Epithelial cell of proximal tubule (primary cell): Measurements from ENCODE around the gene MYRF. TPM values are rescaled to one million over a fixed set of nuclear protein-coding genes. Genes with fewer than 3 reads are reported as not detected.

Experiments
- DNase-seq: peaks from one replicate; pipeline ENCODE4 v3.0.0-alpha.2; 2011; ENCODE audit warnings: low read depth
- H3K4me3 ChIP-seq: 2 replicates; pipeline ENCODE4 v1.5.1; 2011; ENCODE audit warnings: low read depth, mild to moderate bottlenecking, low read length
- total RNA-seq: library from RNA; depleted of rRNA; stranded (reverse); fragments of >200 nt; gene quantifications from 2 replicates; pipeline ENCODE4 v1.2.3, GENCODE V29; 2015
- TF ChIP-seq, protein P1 (sequence below): conservative IDR thresholded peaks from 2 replicates; pipeline ENCODE4 v1.5.1; 2012; ENCODE audit warnings: low read depth, mild to moderate bottlenecking, low read length

Gene MYRF
- total RNA-seq, 1 donor from 2014 or later: 25.0 TPM

DNA sequence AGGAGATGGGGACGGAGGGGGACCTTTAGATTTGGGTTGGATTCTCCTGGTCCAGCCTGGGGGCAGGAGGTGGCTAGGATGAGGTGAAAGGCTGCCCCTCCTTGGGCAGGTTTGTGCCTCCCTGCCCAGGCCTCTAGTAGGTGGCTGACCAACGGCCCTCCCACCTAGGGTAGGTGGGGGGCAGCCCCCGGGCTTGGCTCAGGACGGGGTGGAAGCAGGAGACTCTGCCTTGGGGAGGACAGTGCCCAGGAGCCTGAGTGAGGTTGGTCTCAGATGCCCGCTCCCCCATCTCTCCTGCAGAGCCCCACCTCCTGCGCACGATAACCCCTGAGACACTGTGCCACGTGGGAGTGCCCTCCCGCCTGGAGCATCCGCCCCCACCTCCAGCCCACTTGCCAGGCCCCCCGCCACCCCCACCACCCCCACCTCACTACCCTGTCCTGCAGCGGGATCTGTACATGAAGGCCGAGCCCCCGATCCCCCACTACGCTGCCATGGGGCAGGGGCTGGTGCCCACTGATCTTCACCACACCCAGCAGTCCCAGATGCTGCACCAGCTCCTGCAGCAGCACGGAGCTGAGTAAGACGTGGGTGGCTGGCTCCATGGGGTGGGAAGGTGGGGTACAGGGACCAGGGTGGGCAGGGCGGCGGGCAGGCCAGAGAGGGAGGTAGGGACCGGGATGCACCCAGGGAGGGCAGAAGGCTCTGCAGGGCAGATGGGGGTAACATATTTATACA lies 17.7 kb downstream of the MYRF start:
- no peak overlapping the region for H3K4me3 ChIP-seq
- TF ChIP-seq, protein P1, sequence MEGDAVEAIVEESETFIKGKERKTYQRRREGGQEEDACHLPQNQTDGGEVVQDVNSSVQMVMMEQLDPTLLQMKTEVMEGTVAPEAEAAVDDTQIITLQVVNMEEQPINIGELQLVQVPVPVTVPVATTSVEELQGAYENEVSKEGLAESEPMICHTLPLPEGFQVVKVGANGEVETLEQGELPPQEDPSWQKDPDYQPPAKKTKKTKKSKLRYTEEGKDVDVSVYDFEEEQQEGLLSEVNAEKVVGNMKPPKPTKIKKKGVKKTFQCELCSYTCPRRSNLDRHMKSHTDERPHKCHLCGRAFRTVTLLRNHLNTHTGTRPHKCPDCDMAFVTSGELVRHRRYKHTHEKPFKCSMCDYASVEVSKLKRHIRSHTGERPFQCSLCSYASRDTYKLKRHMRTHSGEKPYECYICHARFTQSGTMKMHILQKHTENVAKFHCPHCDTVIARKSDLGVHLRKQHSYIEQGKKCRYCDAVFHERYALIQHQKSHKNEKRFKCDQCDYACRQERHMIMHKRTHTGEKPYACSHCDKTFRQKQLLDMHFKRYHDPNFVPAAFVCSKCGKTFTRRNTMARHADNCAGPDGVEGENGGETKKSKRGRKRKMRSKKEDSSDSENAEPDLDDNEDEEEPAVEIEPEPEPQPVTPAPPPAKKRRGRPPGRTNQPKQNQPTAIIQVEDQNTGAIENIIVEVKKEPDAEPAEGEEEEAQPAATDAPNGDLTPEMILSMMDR: no peak
- DNase-seq: no peak

DNA sequence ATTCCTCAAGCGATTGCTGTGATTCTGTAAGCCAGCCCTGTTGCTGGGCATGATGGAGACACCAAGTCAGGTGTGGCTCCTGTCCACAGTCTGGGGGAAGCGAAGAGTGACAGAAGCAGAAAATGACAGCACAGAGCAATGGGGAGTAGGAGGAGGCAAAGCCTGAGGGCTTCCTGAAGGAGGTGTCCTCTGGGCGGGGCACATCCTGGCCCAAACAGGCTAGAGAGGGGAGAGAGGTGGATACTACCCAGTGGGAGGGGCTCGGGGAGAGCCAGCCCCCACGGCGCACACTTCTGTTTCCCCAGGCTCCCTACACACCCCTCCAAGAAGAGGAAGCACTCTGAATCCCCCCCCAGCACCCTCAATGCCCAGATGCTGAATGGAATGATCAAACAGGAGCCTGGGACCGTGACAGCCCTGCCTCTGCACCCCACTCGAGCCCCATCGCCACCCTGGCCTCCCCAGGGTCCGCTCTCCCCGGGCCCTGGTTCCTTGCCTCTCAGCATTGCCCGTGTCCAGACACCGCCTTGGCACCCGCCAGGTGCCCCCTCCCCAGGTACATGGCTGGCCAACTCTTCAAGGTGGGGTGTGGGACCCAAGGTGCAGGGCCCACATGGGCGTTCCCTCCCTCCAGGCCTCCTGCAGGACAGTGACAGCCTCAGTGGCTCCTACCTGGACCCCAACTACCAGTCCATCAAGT lies 18.9 kb downstream of the MYRF start:
- TF ChIP-seq, protein P1: no peak

DNA sequence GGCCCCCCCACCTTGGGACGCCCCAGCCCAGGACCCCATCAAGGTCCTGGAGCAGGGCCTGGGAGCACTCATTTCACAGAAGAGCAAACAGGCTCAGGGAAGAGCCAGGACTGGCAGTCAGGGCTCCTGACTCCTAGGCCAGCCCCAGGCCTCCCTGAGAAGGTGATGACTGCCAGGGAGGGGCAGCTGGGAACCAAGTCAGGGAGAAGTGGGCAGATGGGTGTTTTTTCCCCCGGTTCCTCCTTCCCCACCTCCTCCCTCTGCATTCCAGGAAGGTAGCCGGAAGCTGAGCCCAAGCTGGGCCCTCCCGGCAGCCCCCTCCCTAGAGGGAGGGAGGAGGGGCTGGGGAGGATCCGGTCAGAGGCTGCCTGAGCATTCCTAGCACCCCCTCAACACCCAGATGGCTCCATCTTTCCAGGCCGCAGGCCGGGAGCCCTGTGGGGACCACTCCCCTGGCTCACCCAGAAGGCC lies 19.6 kb downstream of the MYRF start:
- H3K4me3 ChIP-seq: no peak overlapping the region
- TF ChIP-seq, protein P1: no peak
- no peak for DNase-seq

More for the DNA sequence above, 18.9 kb downstream of the MYRF start:
- no peak overlapping the region for H3K4me3 ChIP-seq
- DNase-seq: no peak

DNA sequence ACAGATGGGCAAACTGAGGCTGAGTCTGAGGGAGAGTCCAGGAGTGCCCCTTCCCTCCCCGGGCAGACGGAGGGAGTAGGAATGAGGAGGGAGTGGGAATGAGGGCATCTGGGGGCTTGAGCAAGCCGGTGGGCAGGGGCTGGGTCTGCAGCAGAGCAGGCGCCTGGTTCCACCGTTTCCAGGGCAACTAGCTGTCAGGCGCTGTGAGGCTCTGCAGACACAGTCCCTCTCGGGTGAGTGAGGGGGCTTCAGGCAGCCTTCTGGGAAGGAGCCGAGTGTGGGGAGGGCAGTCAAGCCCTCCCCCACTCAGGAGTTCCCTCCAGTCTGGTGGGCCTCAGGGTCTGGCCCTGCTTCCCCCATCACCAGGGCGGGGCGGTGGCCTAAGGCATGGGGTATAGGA lies 20.9 kb downstream of the MYRF start:
- H3K4me3 ChIP-seq: no peak overlapping the region
- DNase-seq: no peak
- TF ChIP-seq, protein P1: no peak

DNA sequence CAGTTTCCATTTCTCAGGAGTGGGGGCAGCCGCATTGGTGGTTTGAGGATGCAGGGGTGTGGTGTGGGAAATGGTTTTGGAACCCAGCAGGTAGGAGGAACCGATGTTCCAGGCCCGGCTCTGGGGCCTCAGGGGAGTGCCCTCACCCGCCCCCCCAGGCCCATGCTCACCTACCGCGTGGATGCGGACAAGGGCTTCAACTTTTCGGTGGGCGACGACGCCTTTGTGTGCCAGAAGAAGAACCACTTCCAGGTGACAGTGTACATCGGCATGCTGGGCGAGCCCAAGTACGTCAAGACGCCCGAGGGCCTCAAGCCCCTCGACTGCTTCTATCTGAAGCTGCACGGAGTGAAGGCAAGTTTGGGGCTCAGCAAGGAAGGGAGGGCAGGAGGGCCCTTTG lies 21.4 kb downstream of the MYRF start:
- TF ChIP-seq, protein P1: no peak
- no peak for DNase-seq
- no peak overlapping the region for H3K4me3 ChIP-seq

DNA sequence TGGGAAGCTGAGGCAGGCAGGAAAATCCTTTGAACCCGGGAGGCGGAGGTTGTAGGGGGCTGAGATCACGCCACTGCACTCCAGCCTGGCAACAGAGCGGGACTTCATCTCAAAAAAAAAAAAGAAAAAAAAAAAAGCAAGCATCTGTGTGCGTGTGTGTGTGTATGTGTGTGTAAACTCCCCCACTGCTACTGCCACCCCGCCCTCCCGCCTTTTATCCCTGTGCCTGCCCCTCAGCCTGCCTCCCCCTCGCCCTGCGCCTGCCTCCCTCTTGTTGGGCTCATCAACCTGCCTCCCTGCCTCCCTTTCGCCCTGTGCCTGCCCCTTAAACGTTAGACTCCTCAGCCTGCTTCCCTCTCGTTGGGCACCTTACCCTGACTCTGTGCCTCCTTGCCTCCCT lies 22.0 kb downstream of the MYRF start:
- TF ChIP-seq, protein P1: no peak
- DNase-seq: no peak
- H3K4me3 ChIP-seq: no peak overlapping the region

DNA sequence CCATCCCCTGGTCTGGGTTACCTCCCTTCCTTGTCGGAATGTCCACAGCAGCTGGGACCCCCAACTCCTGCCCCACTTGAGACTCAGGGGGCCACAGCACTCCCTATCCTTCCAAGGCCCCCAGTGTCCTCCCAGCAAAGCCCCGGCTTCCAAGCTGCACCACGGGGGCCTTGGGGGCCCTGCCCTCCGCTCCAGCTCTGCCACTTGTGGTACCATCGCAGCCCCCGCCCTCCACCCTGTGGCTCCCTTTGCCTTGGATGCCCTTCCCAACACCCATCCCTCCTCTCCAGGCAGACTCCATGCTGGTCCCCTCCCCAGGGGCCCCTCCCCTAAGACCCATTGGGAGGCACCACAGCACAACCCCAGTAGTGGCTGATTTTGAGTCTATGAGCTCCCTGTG lies 22.7 kb downstream of the MYRF start:
- TF ChIP-seq, protein P1: no peak

More for the DNA sequence above, 22.7 kb downstream of the MYRF start:
- DNase-seq: no peak
- no peak overlapping the region for H3K4me3 ChIP-seq
